Central memory CD8-positive, alpha-beta T cell (primary cell): Measurements from ENCODE around the gene CERS4.
A peak's percentile ranks its signal among the peaks of the same experiment; 100 is the strongest.
"Not testable (repeated sequence)": the region's sequence is repeated elsewhere in the genome, so short reads cannot be mapped to it uniquely, and the experiment has no call there.

ENCODE experiments used
- ATAC-seq: fragments of 150-1000 bp; cut with Tn5 transposase; replicated peaks from 2 replicates; pipeline ENCODE4 v1.10.0; 2022; ENCODE audit warnings: mild to moderate bottlenecking, moderate FRiP score, moderate number of reproducible peaks; ENCODE audit not compliant: poor library complexity, severe bottlenecking; ENCODE audit errors: extremely low read depth
- DNase-seq, 2 donors: peaks; one replicate each; pipeline ENCODE4 v3.0.0; 2021; ENCODE audit warnings: low spot score in 2 of 2
- H3K27ac Mint-ChIP-seq: one replicate; pipeline ENCODE4 v1.8.0; 2022; ENCODE audit warnings: low read depth, mild to moderate bottlenecking, moderate library complexity, mixed read lengths
- H3K27me3 Mint-ChIP-seq: one replicate; pipeline ENCODE4 v1.8.0; 2022; ENCODE audit warnings: mixed read lengths
- H3K36me3 Mint-ChIP-seq: one replicate; pipeline ENCODE4 v1.8.0; 2022; ENCODE audit warnings: mild to moderate bottlenecking, moderate library complexity, mixed read lengths; ENCODE audit not compliant: insufficient read depth
- H3K4me1 Mint-ChIP-seq: one replicate; pipeline ENCODE4 v1.8.0; 2022; ENCODE audit warnings: mixed read lengths
- H3K4me3 Mint-ChIP-seq: one replicate; pipeline ENCODE4 v1.8.0; 2022; ENCODE audit warnings: mild to moderate bottlenecking, moderate library complexity, mixed read lengths
- H3K9me3 Mint-ChIP-seq: one replicate; pipeline ENCODE4 v1.8.0; 2022; ENCODE audit warnings: mixed read lengths

The CERS4 gene

GRCh38 chr19:8265872-8266271, 56.7 kb downstream of the CERS4 start:
- peaks cover 5% of the 10 kb centered on the region for H3K36me3 Mint-ChIP-seq
- H3K4me1 Mint-ChIP-seq = peaks cover 16% of the 10 kb centered on the region
- DNase-seq (no peak), ATAC-seq (no peak)
- no peak overlapping the region for H3K27ac Mint-ChIP-seq
- H3K27me3 Mint-ChIP-seq = no peaks in the 10 kb centered on the region
- H3K9me3 Mint-ChIP-seq = no peaks in the 10 kb centered on the region
- H3K4me3 Mint-ChIP-seq = no peak overlapping the region

GRCh38 chr19:8269724-8270123, 60.6 kb downstream of the CERS4 start:
- Mint-ChIP-seq H3K27ac (peak overlapping the region; percentile 96), H3K4me1 (peaks cover 16% of the 10 kb centered on the region), H3K36me3 (peaks cover 4% of the 10 kb centered on the region), H3K9me3 (no peaks in the 10 kb centered on the region), H3K4me3 (peak overlapping the region; percentile 86), H3K27me3 (no peaks in the 10 kb centered on the region)
- ATAC-seq (no peak), DNase-seq (no peak)

GRCh38 chr19:8276508-8276907, 67.3 kb downstream of the CERS4 start:
- not testable (repeated sequence) for H3K36me3 Mint-ChIP-seq, H3K27ac Mint-ChIP-seq, H3K27me3 Mint-ChIP-seq, H3K4me1 Mint-ChIP-seq, H3K9me3 Mint-ChIP-seq, DNase-seq, ATAC-seq, H3K4me3 Mint-ChIP-seq

- H3K4me1 Mint-ChIP-seq, H3K36me3 Mint-ChIP-seq, H3K27ac Mint-ChIP-seq, ATAC-seq, DNase-seq, H3K4me3 Mint-ChIP-seq, H3K27me3 Mint-ChIP-seq, H3K9me3 Mint-ChIP-seq: not testable (repeated sequence)
Observed at GRCh38 chr19:8291337-8291736, 82.2 kb downstream of the CERS4 start.

- Mint-ChIP-seq H3K9me3 (no peaks in the 10 kb centered on the region), H3K27me3 (no peaks in the 10 kb centered on the region), H3K36me3 (peaks cover 7% of the 10 kb centered on the region), H3K27ac (no peak overlapping the region), H3K4me3 (no peak overlapping the region), H3K4me1 (peaks cover 16% of the 10 kb centered on the region)
- ATAC-seq = no peak
- DNase-seq = no peak
Observed at GRCh38 chr19:8302357-8302691, 93.2 kb downstream of the CERS4 start.

- no peaks in the 10 kb centered on the region for H3K27me3 Mint-ChIP-seq
- no peak for ATAC-seq
- H3K4me3 Mint-ChIP-seq = no peak overlapping the region
- no peak overlapping the region for H3K27ac Mint-ChIP-seq
- DNase-seq = no peak
- H3K4me1 Mint-ChIP-seq = peaks cover 21% of the 10 kb centered on the region
- no peaks in the 10 kb centered on the region for H3K9me3 Mint-ChIP-seq
- peaks cover 10% of the 10 kb centered on the region for H3K36me3 Mint-ChIP-seq
Observed at GRCh38 chr19:8302734-8303133, 93.6 kb downstream of the CERS4 start.

- Mint-ChIP-seq H3K4me1 (peaks cover 31% of the 10 kb centered on the region), H3K4me3 (no peak overlapping the region), H3K27me3 (no peaks in the 10 kb centered on the region), H3K9me3 (no peaks in the 10 kb centered on the region), H3K36me3 (peaks cover 11% of the 10 kb centered on the region), H3K27ac (peak overlapping the region; percentile 68)
- ATAC-seq (no peak), DNase-seq (no peak)
Observed at GRCh38 chr19:8304841-8305621, 95.9 kb downstream of the CERS4 start.

- peaks cover 31% of the 10 kb centered on the region for H3K4me1 Mint-ChIP-seq
- no peaks in the 10 kb centered on the region for H3K27me3 Mint-ChIP-seq
- H3K36me3 Mint-ChIP-seq = peaks cover 12% of the 10 kb centered on the region
- H3K9me3 Mint-ChIP-seq = no peaks in the 10 kb centered on the region
- H3K27ac Mint-ChIP-seq = peak overlapping the region; percentile 93
- DNase-seq = no peak
- no peak for ATAC-seq
- H3K4me3 Mint-ChIP-seq = peak overlapping the region; percentile 91
Observed at GRCh38 chr19:8305798-8306197, 96.6 kb downstream of the CERS4 start.

GRCh38 chr19:8306235-8307054, 97.3 kb downstream of the CERS4 start:
- H3K4me3 Mint-ChIP-seq = peak overlapping the region; percentile 91
- H3K27me3 Mint-ChIP-seq = no peaks in the 10 kb centered on the region
- DNase-seq (no peak), ATAC-seq (no peak)
- H3K27ac Mint-ChIP-seq = peak overlapping the region; percentile 93
- no peaks in the 10 kb centered on the region for H3K9me3 Mint-ChIP-seq
- H3K4me1 Mint-ChIP-seq = peaks cover 31% of the 10 kb centered on the region
- peaks cover 15% of the 10 kb centered on the region for H3K36me3 Mint-ChIP-seq

- peaks cover 31% of the 10 kb centered on the region for H3K4me1 Mint-ChIP-seq
- DNase-seq = no peak
- H3K9me3 Mint-ChIP-seq = no peaks in the 10 kb centered on the region
- H3K4me3 Mint-ChIP-seq = peak overlapping the region; percentile 91
- H3K27ac Mint-ChIP-seq = peak overlapping the region; percentile 93
- no peak for ATAC-seq
- H3K36me3 Mint-ChIP-seq = peaks cover 15% of the 10 kb centered on the region
- H3K27me3 Mint-ChIP-seq = no peaks in the 10 kb centered on the region
Observed at GRCh38 chr19:8307400-8307964, 98.3 kb downstream of the CERS4 start.

GRCh38 chr19:8307965-8308866, 99.0 kb downstream of the CERS4 start, which contains the start of gene CD320:
CD320 (minus strand) TSS chr19:8308358; CDS start chr19:8308290, 68 bp downstream.
- no peaks in the 10 kb centered on the region for H3K9me3 Mint-ChIP-seq

GRCh38 chr19:8308891-8309291, 99.7 kb downstream of the CERS4 start:
- Mint-ChIP-seq H3K4me3 (peak overlapping the region; percentile 91), H3K4me1 (peaks cover 31% of the 10 kb centered on the region), H3K27ac (peak overlapping the region; percentile 93), H3K36me3 (peaks cover 20% of the 10 kb centered on the region), H3K9me3 (no peaks in the 10 kb centered on the region), H3K27me3 (no peaks in the 10 kb centered on the region)
- peak in 1 of 2 donors; percentile 6 for DNase-seq
- no peak for ATAC-seq

More at GRCh38 chr19:8307965-8308866, 99.0 kb downstream of the CERS4 start, which contains the start of gene CD320:
- Mint-ChIP-seq H3K4me1 (peaks cover 31% of the 10 kb centered on the region), H3K27ac (peak within 1 kb of the TSS; percentile 93), H3K36me3 (peaks cover 15% of the 10 kb centered on the region), H3K27me3 (no peaks in the 10 kb centered on the region), H3K4me3 (peak within 1 kb of the TSS; percentile 91)
- peak; percentile 64 to 79 for DNase-seq
- peak; percentile 95 for ATAC-seq
